Measurements from ENCODE around the gene PBX3. TPM values are rescaled to one million over a fixed set of nuclear protein-coding genes. Genes with fewer than 3 reads are reported as not detected.

The PBX3 gene
- total RNA-seq, 1 experiment from 2014 or later = 8.8 TPM

DNA sequence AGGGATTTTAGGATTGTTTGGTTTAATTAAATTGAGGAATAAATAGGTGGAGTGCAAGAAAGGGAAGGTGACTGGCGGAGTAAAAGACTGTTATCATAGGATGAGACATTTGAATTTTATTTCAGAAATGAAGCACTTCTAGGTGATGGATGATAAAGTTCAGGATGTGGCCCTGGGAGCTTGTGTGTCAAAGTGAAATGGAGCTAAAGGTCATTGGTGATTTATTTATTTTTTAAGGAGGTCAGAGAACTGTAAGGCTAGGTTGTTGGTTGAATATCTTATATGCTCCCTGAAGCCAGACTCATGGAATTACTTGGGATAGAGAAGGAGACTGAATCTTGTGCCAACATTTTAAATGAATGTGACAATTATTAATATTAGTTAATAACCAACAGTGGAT lies 40.5 kb downstream of the PBX3 start:
- Histone ChIP-seq H3K27me3 (ENCODE audit: low read length) (no peaks in the 10 kb centered on the region), H3K9ac (ENCODE audit: low read length) (no peak overlapping the region), H3K4me2 (ENCODE audit: low read depth, low read length, poor library complexity, severe bottlenecking) (no peak overlapping the region), H3K79me2 (ENCODE audit: low read length) (no peaks in the 10 kb centered on the region), H3K9me2 (replicated peaks; ENCODE audit: insufficient read depth, low read length) (no peaks in the 10 kb centered on the region), H3K4me1 (ENCODE audit: low read length) (no peaks in the 10 kb centered on the region), H4K20me1 (ENCODE audit: insufficient read depth, low read depth, low read length) (peaks cover 6% of the 10 kb centered on the region; the same call in 1 of the 2 replicates), H3K9me3 (ENCODE audit: low read length) (no peaks in the 10 kb centered on the region), H3K27ac (ENCODE audit: low read length) (no peak overlapping the region), H3K4me3 (ENCODE audit: low read length) (no peak overlapping the region), H2AFZ (ENCODE audit: low read length) (no peak overlapping the region), H3K36me3 (ENCODE audit: insufficient read depth, low read length) (no peaks in the 10 kb centered on the region)
- DNase-seq = no peak

DNA sequence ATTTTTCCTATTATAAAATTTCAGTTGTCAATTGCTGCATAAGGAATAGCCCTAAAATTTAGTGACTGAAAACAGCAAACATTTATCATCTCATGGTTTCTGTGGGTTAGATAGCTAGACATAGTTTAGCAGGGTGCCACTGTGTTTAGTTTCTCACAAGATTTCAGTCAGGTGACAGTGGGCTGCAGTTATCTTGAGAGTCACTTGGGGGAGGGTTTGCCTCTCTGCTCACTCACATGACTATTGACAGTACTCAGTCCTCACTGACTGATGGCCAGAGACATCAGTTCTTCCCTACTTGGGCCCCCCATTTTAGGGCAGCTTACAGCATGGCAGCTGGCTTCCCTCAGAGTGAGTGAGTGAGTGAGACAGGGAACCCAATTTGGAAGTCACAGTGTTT lies 42.0 kb downstream of the PBX3 start:
- H3K9me2 ChIP-seq (replicated peaks; ENCODE audit: insufficient read depth, low read length) = no peaks in the 10 kb centered on the region

DNA sequence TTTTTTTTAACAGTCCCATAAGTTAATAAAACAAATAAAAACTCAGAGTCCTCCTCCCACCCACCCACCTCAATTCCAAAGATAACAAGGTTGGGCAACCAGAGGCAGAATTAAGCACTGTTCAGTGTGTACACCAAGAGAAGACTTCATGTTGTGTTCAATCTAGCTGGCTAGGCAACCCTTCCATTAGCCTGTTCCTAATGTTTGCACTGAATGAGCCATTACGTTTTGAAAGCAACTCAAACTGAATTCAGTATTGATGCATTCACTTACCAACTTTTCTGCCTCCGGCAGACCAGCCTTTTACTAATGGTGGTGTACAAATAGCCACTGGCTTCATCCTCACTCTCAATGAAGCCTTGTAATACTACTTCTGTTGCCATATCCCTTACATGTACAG lies 47.5 kb downstream of the PBX3 start:
- Histone ChIP-seq H2AFZ (ENCODE audit: low read length) (no peak overlapping the region), H4K20me1 (ENCODE audit: insufficient read depth, low read depth, low read length) (no peaks in the 10 kb centered on the region), H3K4me3 (ENCODE audit: low read length) (no peak overlapping the region), H3K4me2 (ENCODE audit: low read depth, low read length, poor library complexity, severe bottlenecking) (no peak overlapping the region), H3K9ac (ENCODE audit: low read length) (no peak overlapping the region), H3K4me1 (ENCODE audit: low read length) (no peaks in the 10 kb centered on the region), H3K36me3 (ENCODE audit: insufficient read depth, low read length) (no peaks in the 10 kb centered on the region), H3K27ac (ENCODE audit: low read length) (no peak overlapping the region), H3K9me3 (ENCODE audit: low read length) (no peaks in the 10 kb centered on the region), H3K9me2 (replicated peaks; ENCODE audit: insufficient read depth, low read length) (no peaks in the 10 kb centered on the region), H3K27me3 (ENCODE audit: low read length) (no peaks in the 10 kb centered on the region), H3K79me2 (ENCODE audit: low read length) (no peaks in the 10 kb centered on the region)
- DNase-seq = no peak

More for the DNA sequence above, 42.0 kb downstream of the PBX3 start:
- Histone ChIP-seq H3K9me3 (ENCODE audit: low read length) (no peaks in the 10 kb centered on the region), H3K4me2 (ENCODE audit: low read depth, low read length, poor library complexity, severe bottlenecking) (no peak overlapping the region), H3K27me3 (ENCODE audit: low read length) (no peaks in the 10 kb centered on the region), H3K79me2 (ENCODE audit: low read length) (no peaks in the 10 kb centered on the region), H3K4me3 (ENCODE audit: low read length) (no peak overlapping the region), H3K4me1 (ENCODE audit: low read length) (no peaks in the 10 kb centered on the region), H3K36me3 (ENCODE audit: insufficient read depth, low read length) (no peaks in the 10 kb centered on the region), H2AFZ (ENCODE audit: low read length) (no peak overlapping the region), H3K9ac (ENCODE audit: low read length) (no peak overlapping the region), H3K27ac (ENCODE audit: low read length) (no peak overlapping the region), H4K20me1 (ENCODE audit: insufficient read depth, low read depth, low read length) (peaks cover 6% of the 10 kb centered on the region; the same call in 1 of the 2 replicates)
- DNase-seq = no peak

DNA sequence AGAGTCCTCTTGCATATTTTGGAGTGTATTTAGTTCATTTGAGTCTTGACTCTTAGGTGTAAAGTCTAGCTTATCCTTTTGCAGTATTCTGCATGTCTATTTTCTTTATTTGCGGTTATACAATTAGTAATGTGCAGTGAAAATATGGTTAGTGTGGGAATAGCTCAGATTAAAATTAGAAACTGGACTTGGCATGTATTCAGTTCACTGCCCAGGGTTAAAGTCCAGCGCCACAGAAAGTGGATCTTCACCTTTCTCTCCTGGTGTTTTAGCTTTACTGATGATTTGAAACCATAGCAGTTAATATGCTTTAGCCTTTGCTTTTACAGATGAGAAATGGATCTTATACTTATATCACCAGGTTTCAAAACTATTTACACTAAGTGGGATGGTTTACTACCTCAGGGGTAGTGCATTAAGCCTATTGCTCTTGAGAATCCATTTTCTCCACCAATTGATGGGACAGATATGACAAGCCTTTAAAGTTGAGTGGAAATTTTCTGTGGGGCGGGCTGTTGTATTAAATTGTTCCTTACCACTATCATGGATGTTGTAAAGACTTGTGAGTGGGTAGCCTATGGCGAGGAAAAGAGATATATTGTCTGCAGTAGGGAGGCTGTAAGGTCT lies 48.9 kb downstream of the PBX3 start:
- Histone ChIP-seq H3K27me3 (ENCODE audit: low read length) (no peaks in the 10 kb centered on the region), H3K9ac (ENCODE audit: low read length) (no peak overlapping the region), H3K4me2 (ENCODE audit: low read depth, low read length, poor library complexity, severe bottlenecking) (no peak overlapping the region), H4K20me1 (ENCODE audit: insufficient read depth, low read depth, low read length) (no peaks in the 10 kb centered on the region), H3K4me3 (ENCODE audit: low read length) (no peak overlapping the region), H3K9me3 (ENCODE audit: low read length) (no peaks in the 10 kb centered on the region), H3K27ac (ENCODE audit: low read length) (no peak overlapping the region), H3K36me3 (ENCODE audit: insufficient read depth, low read length) (no peaks in the 10 kb centered on the region), H2AFZ (ENCODE audit: low read length) (no peak overlapping the region), H3K9me2 (replicated peaks; ENCODE audit: insufficient read depth, low read length) (no peaks in the 10 kb centered on the region), H3K4me1 (ENCODE audit: low read length) (no peaks in the 10 kb centered on the region), H3K79me2 (ENCODE audit: low read length) (no peaks in the 10 kb centered on the region)
- no peak for DNase-seq

DNA sequence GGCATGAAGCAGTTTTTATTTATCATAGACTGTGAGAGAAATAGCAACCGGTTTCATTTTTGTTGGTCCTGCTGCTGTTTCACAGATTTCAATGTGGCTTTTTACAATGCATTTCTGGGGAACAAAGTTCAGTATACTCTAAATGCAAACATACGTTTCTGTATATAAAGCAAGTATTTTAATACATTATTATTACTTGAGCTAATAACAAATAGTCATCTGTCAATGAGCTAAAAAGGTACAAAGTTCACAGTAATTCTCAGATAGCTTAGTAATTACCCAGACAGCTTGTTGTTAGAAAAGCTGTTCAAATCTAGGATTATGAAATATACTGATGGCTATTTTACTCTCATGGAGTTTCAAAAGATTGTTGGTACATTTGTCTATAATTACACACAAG lies 50.8 kb downstream of the PBX3 start:
- Histone ChIP-seq H3K4me1 (ENCODE audit: low read length) (no peaks in the 10 kb centered on the region), H3K27ac (ENCODE audit: low read length) (no peak overlapping the region), H3K4me2 (ENCODE audit: low read depth, low read length, poor library complexity, severe bottlenecking) (no peak overlapping the region), H3K9me3 (ENCODE audit: low read length) (no peaks in the 10 kb centered on the region), H3K9me2 (replicated peaks; ENCODE audit: insufficient read depth, low read length) (no peaks in the 10 kb centered on the region), H3K9ac (ENCODE audit: low read length) (no peak overlapping the region), H4K20me1 (ENCODE audit: insufficient read depth, low read depth, low read length) (no peaks in the 10 kb centered on the region), H3K36me3 (ENCODE audit: insufficient read depth, low read length) (no peaks in the 10 kb centered on the region), H2AFZ (ENCODE audit: low read length) (no peak overlapping the region), H3K27me3 (ENCODE audit: low read length) (no peaks in the 10 kb centered on the region), H3K4me3 (ENCODE audit: low read length) (no peak overlapping the region), H3K79me2 (ENCODE audit: low read length) (no peaks in the 10 kb centered on the region)
- no peak for DNase-seq

DNA sequence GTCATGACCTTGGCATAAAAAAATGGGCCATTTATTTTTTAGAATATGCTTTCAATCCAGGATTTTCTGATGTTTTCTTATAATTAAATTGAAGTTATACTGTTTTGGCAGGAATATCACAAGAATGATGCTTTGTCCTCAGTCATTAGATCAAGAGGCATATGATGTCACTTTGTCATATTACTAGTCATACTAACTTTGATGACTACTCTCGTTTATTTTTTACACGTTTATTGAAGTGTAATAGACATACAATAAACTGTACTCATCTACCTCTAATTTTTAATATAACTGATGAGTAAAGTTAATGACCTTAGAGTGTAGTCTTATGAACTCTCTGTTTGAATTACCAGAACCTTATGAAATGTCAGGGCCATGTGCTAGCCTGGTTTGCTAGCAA lies 56.4 kb downstream of the PBX3 start:
- no peaks in the 10 kb centered on the region for H3K9me3 ChIP-seq (ENCODE audit: low read length)
- H3K9ac ChIP-seq (ENCODE audit: low read length) = no peak overlapping the region
- H3K4me3 ChIP-seq (ENCODE audit: low read length) = no peak overlapping the region
- H4K20me1 ChIP-seq (ENCODE audit: insufficient read depth, low read depth, low read length) = no peaks in the 10 kb centered on the region
- no peak overlapping the region for H2AFZ ChIP-seq (ENCODE audit: low read length)
- H3K36me3 ChIP-seq (ENCODE audit: insufficient read depth, low read length) = no peaks in the 10 kb centered on the region
- no peaks in the 10 kb centered on the region for H3K4me1 ChIP-seq (ENCODE audit: low read length)
- no peaks in the 10 kb centered on the region for H3K9me2 ChIP-seq (replicated peaks; ENCODE audit: insufficient read depth, low read length)
- H3K27me3 ChIP-seq (ENCODE audit: low read length) = no peaks in the 10 kb centered on the region
- DNase-seq = no peak
- H3K4me2 ChIP-seq (ENCODE audit: low read depth, low read length, poor library complexity, severe bottlenecking) = no peak overlapping the region
- no peak overlapping the region for H3K27ac ChIP-seq (ENCODE audit: low read length)
- H3K79me2 ChIP-seq (ENCODE audit: low read length) = no peaks in the 10 kb centered on the region

DNA sequence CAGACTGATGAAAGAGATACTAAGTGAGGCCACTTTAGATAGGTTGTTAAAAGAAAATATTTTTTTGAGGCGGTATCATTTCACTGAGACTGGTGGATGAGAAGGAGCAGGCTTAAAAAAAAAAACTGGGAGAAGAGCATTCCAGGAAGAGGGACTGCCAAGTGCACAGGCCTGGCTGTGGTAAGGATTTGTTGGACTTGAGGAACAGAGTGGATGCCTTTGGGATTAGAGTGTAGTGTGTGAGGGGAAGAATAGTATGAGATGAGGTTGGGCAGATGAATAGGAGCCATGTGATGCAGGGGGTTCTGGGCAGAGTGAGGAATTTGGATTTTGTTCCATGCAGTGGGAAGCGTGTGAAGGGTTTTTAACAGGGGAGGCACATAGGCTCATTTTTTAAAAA lies 57.9 kb downstream of the PBX3 start:
- no peak overlapping the region for H3K4me2 ChIP-seq (ENCODE audit: low read depth, low read length, poor library complexity, severe bottlenecking)
- no peaks in the 10 kb centered on the region for H3K9me3 ChIP-seq (ENCODE audit: low read length)
- no peak overlapping the region for H2AFZ ChIP-seq (ENCODE audit: low read length)
- no peaks in the 10 kb centered on the region for H3K4me1 ChIP-seq (ENCODE audit: low read length)
- no peaks in the 10 kb centered on the region for H3K79me2 ChIP-seq (ENCODE audit: low read length)
- H3K9ac ChIP-seq (ENCODE audit: low read length) = no peak overlapping the region
- H3K27me3 ChIP-seq (ENCODE audit: low read length) = no peaks in the 10 kb centered on the region
- H3K36me3 ChIP-seq (ENCODE audit: insufficient read depth, low read length) = no peaks in the 10 kb centered on the region
- H3K27ac ChIP-seq (ENCODE audit: low read length) = no peak overlapping the region
- no peak overlapping the region for H3K4me3 ChIP-seq (ENCODE audit: low read length)
- no peaks in the 10 kb centered on the region for H4K20me1 ChIP-seq (ENCODE audit: insufficient read depth, low read depth, low read length)
- H3K9me2 ChIP-seq (replicated peaks; ENCODE audit: insufficient read depth, low read length) = no peaks in the 10 kb centered on the region
- no peak for DNase-seq

DNA sequence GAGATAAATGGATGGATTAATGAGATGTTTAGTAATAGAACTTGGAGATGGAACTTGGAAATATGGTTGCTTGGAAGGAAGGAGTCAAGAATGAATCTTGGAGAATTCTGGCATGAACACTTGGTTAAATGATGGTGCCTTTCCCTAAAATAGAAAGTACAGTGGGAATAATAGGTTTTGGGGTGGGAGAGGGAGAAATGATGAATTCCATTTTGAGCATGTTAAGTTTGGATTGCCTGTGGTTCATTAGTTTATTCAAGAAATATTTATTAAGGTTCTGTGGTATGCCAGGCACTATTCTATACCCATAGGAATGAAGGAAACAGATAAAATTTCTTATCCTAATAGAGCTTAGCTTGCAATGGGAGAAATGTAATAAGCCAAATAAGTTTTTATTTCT lies 58.4 kb downstream of the PBX3 start:
- no peak for DNase-seq
- Histone ChIP-seq H3K4me3 (ENCODE audit: low read length) (no peak overlapping the region), H3K9me2 (replicated peaks; ENCODE audit: insufficient read depth, low read length) (no peaks in the 10 kb centered on the region), H3K79me2 (ENCODE audit: low read length) (no peaks in the 10 kb centered on the region), H3K27me3 (ENCODE audit: low read length) (no peaks in the 10 kb centered on the region), H3K4me1 (ENCODE audit: low read length) (no peaks in the 10 kb centered on the region), H3K36me3 (ENCODE audit: insufficient read depth, low read length) (no peaks in the 10 kb centered on the region), H3K4me2 (ENCODE audit: low read depth, low read length, poor library complexity, severe bottlenecking) (no peak overlapping the region), H3K9ac (ENCODE audit: low read length) (no peak overlapping the region), H2AFZ (ENCODE audit: low read length) (no peak overlapping the region), H3K27ac (ENCODE audit: low read length) (no peak overlapping the region), H4K20me1 (ENCODE audit: insufficient read depth, low read depth, low read length) (no peaks in the 10 kb centered on the region), H3K9me3 (ENCODE audit: low read length) (no peaks in the 10 kb centered on the region)

DNA sequence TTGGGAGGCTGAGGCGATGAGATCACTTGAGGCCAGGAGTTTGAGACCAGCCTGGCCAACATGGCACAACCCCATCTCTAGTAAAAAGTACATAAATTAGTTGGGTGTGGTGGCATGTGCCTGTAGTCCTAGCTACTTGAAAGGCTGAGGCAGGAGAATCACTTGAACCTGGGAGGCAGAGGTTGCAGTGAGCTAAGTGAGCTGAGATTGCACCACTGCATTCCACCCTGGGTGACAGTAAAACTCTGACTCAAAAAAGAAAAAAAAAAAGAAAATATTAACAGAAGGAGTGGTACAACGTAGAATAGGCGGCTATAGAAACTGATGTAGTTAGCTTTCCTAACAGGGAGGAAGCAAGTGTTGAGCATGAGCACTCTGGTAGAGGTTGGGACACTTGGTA lies 59.9 kb downstream of the PBX3 start:
- Histone ChIP-seq H4K20me1 (ENCODE audit: insufficient read depth, low read depth, low read length) (no peaks in the 10 kb centered on the region), H3K36me3 (ENCODE audit: insufficient read depth, low read length) (no peaks in the 10 kb centered on the region), H3K9ac (ENCODE audit: low read length) (no peak overlapping the region), H3K79me2 (ENCODE audit: low read length) (no peaks in the 10 kb centered on the region), H3K4me2 (ENCODE audit: low read depth, low read length, poor library complexity, severe bottlenecking) (no peak overlapping the region), H3K27ac (ENCODE audit: low read length) (no peak overlapping the region), H3K27me3 (ENCODE audit: low read length) (no peaks in the 10 kb centered on the region), H3K4me3 (ENCODE audit: low read length) (no peak overlapping the region), H2AFZ (ENCODE audit: low read length) (no peak overlapping the region), H3K4me1 (ENCODE audit: low read length) (no peaks in the 10 kb centered on the region), H3K9me2 (replicated peaks; ENCODE audit: insufficient read depth, low read length) (no peaks in the 10 kb centered on the region), H3K9me3 (ENCODE audit: low read length) (no peaks in the 10 kb centered on the region)
- no peak for DNase-seq

Data from Karpas-422 (cell line).